ENCODE measurements around the gene TPM2.
A peak's percentile ranks its signal among the peaks of the same experiment; 100 is the strongest.

The TPM2 gene

DNA sequence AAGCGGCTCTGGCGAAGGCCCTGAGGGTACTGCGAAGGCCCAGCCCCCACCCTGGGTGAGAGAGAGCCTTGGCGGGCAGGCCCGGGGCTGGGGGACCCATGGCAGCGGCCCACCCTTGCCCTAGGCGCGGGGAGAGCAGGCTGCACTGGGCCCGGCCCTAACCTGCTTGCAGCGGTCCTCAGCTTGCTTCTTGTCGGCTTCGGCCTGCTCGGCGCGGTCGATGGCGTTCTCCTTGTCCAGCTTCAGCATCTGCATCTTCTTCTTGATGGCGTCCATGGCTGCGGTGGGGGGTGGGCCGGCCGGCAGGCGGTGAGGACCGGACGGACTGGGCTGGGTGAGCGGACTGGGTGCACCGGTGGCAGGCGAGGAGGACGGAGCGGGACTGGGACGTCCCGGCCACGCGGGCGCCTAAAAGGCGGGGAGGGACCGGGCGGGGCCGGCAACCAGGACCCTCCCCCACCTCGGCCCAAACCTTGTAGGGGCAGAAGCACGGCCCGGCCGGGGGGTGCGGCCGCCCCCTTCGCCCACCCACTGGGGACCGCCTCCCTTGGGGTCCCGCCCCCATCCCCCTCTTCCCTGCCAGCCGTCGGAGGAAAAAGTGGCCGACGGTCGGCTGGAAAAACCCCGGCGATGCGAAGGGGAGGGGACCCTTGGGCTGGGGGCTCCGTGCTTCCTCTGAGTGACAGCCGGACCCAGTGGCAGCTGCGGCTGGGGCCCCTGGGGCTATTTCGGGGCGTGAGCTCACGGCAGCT lies at the start of gene TPM2:
Gene TPM2, minus strand, starts transcription at position 384 of the 752 bp plus-strand sequence. Its CDS starts 108 bp downstream, at position 276.
- DNase-seq (ENCODE audit: low read depth) = peak; percentile 84

DNA sequence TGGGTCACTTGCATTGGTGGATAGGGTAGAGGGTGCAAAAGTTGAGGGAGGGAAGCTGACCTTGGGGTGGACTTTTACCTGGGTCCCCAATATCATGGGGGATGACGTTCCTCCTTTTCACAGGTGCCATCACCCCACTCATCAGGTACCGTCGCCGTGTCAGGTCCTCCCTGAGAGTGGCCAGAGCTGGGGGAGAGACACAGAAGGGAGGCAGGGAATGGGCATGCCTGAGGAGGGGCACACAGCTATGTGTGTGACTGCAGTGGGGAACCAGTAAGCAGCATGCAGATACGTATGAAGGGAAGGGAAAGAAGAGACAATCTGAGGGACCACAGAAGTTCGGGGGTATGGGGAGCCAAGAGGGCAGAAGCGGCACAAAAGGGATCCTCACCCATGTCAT lies 49.2 kb upstream of the TPM2 start:
- no peak for DNase-seq (ENCODE audit: low read depth)

DNA sequence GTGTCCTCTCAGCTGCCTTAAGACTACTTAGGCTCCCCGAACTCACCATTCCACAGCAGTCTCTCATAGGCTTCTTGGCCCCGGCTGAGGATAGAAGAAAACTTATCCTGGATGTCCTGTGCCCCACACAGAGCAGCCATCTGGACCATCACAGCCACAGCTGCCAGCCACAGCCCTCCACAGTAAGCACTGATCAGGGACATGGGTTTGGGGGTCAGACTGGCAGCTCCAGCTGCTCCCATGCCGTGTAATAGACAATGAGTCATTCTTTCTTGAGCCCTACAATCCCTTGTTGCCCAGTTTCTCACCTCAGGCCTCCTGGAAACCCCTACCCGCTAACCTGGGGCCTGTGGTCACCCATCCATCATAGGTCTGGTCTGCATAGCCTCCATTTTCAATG lies 48.5 kb upstream of the TPM2 start:
- DNase-seq (ENCODE audit: low read depth) = no peak

DNA sequence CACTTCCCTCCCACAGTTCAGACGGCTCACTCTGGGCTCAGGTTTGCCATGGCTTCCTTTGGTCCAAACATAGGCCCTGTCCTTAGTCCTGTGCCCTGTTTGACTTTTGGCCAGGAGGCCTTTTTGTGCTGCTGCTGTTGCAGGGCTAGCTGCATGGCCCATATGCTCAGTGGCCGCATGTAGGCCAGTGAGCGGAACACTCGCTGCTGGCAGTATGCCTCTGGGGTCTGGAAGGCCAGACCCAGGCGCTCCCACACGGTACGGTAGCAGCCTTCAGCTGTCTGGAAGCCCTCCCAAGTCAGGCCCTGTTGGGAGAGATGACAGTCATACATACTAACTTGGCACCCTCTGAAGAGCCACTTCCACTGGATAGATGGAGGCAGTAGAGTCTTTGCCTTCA lies 47.4 kb upstream of the TPM2 start:
- no peak for DNase-seq (ENCODE audit: low read depth)

DNA sequence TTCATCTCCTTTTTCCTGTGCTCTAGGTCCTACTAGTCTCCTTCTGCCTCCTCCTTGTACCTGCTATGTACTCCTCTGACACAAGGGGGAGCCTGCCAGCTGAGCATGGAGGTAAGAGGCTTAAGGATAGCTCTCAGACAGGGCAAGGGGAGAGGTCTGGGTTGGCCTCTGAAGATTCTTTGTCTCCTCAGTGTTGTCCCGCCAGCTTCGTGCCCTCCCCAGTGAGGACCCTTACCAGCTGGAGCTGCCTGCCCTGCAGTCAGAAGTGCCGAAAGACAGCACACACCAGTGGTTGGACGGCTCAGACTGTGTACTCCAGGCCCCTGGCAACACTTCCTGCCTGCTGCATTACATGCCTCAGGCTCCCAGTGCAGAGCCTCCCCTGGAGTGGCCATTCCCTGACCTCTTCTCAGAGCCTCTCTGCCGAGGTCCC lies 46.5 kb upstream of the TPM2 start:
- peak; percentile 85 for DNase-seq (ENCODE audit: low read depth)

DNA sequence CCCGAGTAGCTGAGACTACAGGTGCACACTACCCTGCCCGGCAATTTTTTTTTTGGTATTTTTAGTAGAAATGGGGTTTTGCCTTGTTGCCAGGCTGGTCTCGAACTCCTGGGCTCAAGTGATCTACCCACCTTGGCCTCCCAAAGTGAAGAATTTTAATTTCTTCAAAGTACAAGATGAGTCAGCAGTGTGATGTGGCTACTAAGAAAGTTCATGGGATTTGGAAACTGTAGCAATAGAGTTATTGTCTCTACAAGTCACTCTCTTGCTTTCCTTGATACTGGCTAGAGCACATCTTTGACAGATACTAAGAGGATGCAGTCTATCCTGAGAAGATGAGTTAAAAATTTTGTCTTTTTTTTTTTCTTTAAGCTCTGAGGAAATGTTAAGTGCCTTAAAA lies 44.4 kb upstream of the TPM2 start:
- peak; percentile 44 for DNase-seq (ENCODE audit: low read depth)

DNA sequence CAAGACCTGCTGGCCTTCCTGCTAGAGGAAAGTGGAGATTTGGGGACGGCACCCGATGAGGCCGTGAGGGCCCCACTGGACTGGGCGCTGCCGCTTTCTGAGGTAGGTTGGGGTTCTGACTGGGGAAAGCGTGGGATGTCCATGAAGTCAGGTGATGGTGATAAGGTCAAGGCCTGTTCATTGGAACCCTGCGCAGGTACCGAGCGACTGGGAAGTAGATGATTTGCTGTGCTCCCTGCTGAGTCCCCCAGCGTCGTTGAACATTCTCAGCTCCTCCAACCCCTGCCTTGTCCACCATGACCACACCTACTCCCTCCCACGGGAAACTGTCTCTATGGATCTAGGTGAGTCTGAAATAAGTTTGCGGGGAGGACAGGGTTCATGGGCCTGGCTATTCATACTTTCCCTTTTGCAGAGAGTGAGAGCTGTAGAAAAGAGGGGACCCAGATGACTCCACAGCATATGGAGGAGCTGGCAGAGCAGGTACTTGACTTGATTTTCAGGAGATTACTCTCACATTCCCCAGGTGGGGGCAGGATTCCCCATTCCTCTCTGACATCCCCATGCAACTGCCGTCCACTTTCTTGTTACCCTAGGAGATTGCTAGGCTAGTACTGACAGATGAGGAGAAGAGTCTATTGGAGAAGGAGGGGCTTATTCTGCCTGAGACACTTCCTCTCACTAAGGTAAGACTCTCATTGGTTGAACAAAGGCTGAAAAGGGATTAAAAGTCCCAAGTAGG lies 43.2 kb upstream of the TPM2 start:
- peak; percentile 81 for DNase-seq (ENCODE audit: low read depth)

DNA sequence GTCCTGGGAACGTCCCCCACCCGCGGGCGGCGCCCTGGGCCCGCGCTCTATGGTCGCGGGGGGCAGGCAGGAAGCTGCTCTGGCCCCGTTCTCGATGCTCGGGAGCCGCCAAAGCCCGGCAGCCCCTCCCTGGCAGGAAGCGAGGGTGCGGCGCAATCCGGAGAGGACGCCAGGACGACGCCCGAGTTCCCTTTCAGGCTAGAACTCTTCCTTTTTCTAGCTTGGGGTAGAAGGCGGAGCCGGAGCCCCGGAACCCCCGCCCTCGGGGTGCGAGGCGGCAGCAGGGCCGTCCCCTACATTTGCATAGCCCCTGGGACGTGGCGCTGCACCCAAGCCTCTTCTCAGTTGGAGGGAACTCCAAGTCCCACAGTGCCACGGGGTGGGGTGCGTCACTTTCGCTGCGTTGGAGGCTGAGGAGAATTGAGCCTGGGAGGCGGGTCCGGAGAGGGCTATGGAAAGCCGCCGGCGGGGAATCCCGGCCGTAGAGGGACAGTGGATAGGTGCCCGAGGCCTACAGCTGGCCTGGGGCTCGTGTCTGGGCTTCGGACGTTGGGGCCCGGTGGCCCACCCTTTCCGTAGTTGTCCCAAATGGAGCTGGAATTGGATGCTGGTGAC lies 42.6 kb upstream of the TPM2 start, which contains the start of the genes CREB3 and TLN1:
Gene CREB3, plus strand, starts transcription at position 482 of the 615 bp plus-strand sequence. Its CDS starts 107 bp downstream, at position 589.
Gene TLN1, minus strand, starts transcription at position 11 of the 615 bp plus-strand sequence. CDS start 6,501 bp downstream, outside the sequence.
- peak; percentile 100 for DNase-seq (ENCODE audit: low read depth)

DNA sequence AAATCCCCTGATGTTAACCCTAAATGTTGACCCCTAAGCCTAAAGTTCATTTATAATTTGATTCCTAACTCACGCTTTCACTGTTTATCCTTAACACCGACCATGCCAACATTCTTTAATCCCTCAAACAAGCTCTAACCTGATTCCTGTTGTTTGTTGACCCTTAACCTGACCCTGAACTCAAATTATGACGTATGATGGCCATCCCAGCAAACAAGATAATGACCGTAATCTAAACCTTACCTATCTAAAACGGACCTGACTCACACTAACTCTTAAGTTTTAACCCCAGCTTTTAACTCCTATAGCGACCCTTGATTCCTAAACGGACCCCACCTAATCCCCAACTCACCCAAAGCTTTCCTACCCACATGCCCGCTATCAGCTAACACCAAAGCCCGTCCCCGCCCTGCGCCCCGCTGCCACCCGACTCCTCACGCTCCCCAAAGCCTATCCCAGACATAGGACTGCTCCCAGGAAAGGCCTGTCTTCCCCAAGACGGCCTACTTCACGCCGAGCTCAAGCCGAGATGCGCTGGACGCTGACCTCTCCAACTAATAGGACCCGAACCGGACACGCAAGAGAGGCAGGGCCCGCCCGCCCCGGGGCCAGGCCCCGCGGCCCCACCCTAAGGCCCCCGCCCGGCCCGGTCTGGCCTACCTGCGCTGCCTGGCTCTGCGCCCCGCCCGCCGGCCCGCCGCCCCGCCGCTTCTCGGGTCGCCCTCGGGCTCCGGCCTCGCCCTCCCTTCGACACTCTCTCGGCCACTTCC lies 41.9 kb upstream of the TPM2 start:
- DNase-seq (ENCODE audit: low read depth) = peak; percentile 13

DNA sequence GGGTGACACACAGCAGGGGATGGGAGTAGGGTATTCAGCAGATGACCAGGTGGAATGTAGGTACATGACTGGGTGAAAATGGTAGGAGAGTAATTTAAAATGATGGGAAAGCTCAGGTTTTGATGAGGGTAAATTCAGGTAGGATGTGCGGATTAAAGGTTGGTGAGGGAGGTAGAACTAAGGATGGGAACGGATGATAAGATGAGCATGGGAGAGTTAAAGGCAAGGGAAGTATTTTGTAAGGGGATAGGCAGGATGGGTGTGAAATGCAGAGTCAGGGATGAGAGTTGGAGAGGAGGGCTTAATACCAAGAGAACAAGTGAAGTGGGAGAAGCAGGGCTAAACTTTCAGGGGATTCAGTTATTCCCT lies 40.7 kb upstream of the TPM2 start:
- no peak for DNase-seq (ENCODE audit: low read depth)

DNA sequence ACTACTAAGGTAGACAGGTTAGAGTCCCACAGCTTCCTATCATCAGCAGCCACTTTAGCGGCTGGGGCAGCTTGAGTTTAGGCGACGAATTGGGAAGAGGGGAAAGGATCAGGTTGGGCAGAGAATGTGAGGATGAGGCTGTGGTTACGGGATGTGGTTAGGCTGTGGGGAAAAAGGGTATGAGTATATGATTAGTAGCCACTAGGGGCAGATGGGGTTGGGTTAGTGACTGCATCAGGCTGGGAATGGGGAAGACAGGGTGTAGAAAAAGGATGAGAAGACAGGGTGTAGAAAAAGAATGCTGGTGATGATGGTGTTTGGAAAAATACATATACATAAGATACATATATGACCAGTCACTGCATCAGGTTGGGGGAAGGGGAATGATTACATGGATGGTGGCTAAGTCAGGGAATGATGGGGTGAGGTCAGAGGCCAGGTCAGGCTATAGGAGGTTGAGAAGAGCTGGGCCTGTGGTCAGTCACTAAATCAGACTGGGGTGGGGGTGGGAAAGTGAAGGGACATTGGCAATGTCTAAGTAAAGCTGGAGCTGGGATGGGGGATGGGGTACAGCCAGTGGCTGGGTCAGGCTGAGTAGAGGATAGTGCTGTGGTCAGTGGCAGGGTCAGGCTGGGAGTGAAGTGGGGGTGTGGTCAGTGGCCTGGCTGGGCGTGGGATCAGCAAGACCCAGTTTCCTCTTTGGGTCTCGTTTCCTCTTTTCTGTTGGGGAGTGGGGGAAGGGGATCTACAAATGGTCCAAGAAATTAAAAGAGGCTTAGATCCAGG lies 40.2 kb upstream of the TPM2 start:
- DNase-seq (ENCODE audit: low read depth) = peak; percentile 85

DNA sequence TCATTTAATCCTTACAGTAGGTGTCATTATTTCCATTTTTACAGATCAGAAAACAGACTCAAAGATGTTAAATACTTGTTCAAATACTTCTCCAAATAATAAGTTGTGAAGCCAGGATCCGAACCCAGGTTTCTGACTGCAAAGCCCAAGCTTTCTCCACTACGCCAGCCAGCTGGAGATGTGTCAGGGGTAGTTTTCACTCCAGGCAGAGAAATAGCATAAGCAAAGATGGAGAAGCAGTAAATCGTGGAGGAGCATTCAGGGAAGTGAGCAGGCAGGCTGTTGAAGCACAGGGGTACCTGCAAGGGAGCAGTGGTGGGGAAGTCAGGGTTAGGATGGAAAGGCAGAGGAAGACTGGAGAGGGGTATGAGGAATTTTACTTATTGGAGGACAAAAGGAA lies 39.4 kb upstream of the TPM2 start:
- no peak for DNase-seq (ENCODE audit: low read depth)

DNA sequence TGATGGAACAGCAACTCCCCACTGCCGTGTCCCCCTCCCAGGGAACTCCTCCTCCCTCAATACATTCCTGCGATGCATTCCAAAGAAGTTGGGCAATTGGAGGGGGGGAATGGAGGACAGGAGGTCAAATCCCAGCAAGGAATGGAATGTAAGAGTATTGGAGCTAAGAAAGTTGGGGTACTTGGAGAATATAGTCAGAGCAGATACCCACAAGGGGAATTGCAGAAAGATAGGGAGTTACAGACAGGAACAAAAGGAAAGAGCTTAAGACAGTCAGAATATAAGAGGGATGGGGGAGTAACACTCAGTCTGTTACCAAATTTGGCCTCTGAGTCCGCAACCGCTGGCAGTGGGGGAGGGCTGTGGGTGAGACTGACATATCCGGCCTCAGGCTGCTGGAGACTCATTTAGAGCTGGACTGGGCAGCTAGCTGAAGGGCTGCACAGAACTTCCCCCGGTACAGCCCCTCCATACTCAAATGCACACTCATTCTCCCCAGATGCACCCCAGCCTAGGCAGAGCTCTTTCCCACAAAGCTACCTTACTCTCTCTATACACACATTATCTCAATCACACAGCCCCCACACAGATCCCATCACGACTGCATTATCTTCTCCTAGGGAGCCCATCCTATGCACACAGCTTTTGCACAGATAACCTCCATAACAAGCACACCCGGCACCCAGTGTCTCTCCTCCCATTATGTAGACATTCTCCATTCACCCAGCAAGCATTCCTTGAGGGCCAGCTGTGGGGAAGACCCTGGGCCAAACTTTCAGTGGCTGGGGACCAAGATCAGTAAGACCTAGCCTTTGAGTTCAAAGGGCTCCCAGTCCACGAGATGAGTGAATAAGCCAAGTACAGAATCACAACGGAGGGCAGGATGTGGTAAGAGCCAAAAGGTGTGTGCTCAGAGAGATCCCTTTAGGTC lies 38.6 kb upstream of the TPM2 start:
- peak; percentile 87 for DNase-seq (ENCODE audit: low read depth)

DNA sequence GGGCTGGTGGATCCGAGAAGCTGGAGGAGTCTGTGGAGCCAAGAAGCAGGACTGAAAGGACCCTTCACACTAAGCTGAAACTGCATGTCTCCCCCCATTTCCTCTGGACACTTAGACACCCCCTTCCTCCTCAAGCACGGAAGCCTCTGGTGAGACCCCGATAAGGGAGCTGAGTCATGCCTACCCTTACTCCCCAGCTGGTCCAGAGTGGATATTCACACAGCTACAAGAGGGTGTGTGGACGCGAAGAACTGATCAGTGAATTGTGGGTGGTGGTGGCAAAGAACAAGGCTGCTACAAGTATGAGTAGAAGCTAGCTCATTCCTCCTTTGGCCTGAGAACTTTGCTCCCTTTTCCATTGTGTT lies 37.9 kb upstream of the TPM2 start:
- no peak for DNase-seq (ENCODE audit: low read depth)

DNA sequence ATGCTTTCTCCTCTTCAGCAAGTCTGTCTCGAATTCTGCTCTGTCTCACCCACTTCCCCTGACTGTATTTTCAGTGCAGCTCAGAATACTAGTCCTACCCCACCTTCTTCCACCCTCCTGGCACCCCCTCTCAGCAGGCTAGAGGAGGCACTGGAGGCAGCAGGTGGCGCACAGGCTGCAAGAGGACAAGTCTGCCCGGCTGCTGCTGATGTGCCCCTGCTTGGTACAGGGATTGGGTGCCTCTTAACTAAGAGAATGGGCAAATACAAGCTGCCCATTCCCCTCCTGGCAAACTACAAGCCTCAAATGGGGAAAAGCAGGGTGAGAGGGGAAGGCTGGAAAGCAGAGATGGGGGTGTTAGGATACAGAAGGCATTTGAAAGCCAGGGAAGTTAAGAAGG lies 37.2 kb upstream of the TPM2 start:
- DNase-seq (ENCODE audit: low read depth) = peak; percentile 65

DNA sequence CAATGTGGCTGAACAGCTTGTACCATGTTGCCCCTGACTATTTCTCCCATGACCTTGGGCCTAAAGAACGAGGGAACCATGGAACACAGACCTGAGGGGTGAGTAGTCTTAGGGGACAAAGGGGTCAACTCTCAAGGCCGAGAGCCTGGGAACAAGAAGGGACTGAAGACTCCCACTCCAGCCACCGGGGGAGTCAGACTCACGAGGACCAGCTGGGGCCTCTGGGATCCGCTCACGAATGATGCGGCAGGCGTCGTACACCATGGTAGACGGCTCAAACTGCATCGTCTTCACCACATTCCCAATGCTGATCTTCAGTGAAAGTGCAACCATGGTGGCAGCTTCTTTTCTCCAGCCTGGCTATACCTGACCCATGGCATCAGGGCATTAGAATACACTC lies 35.6 kb upstream of the TPM2 start:
- DNase-seq (ENCODE audit: low read depth) = no peak

DNA sequence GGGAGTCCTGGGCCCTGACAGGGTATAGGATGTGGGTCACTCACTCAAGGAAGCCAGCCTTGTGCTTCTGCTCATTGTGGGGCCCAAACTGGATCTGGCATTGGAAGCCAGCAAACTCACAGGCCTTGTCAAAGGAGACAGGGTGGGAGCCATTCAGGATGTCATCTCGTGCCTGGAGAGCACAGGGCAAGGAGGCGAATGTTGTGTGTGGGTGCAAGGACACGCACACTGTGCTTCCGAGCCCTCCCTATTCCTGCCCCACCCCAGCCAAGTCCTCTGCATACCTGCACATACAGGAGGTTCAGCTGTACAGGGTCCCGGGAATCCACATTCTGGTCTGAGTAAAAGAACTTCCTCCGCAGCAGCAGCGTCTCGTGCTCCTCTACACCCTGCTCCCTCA lies 34.2 kb upstream of the TPM2 start:
- DNase-seq (ENCODE audit: low read depth) = no peak

DNA sequence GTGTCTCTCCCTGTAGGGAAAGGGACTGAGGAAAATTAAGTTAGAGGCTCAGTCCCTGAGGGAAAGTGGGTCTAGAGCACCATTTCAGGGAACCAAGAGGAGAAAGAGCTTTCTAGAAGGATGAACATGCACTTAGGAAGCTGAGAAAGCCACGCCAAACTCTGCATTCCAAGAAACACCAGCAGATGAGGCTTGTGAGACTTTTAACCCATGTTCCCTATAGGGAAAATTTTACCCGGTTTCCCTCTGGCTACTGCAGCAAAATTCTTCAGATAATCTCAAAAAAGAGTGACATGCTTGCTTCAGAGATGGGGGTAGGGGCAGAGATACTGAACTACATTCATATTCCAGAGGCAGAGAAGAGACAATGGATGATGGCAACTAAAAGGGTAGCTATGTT lies 33.7 kb upstream of the TPM2 start:
- no peak for DNase-seq (ENCODE audit: low read depth)

DNA sequence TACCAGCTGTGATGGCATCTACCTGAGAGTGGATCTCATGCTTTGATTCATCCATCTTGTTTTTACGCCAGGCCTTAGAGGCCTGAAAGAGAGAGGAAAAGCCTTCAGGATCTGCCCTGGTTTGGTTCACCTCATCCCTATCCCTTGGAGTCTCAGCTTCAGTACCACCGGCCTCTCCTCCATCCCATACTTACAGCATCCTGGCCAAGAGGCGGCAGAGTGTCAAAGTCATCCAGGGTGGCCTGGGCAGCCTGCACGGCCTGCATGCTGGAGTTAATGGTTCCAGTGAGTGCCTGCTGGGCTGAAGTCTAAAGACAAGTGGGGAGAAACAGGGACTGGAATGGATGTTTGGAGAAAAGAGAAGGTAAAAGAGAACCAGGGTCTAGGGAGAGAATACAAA lies 29.8 kb upstream of the TPM2 start:
- no peak for DNase-seq (ENCODE audit: low read depth)
